Dedifferentiated amniotic fluid mesenchymal stem cell (primary cell): ENCODE data around the gene KPNB1.

Experiments
- DNase-seq: peaks from one replicate; pipeline ENCODE4 v3.0.0-alpha.2; 2016; ENCODE audit errors: extremely low spot score

Gene KPNB1

DNA sequence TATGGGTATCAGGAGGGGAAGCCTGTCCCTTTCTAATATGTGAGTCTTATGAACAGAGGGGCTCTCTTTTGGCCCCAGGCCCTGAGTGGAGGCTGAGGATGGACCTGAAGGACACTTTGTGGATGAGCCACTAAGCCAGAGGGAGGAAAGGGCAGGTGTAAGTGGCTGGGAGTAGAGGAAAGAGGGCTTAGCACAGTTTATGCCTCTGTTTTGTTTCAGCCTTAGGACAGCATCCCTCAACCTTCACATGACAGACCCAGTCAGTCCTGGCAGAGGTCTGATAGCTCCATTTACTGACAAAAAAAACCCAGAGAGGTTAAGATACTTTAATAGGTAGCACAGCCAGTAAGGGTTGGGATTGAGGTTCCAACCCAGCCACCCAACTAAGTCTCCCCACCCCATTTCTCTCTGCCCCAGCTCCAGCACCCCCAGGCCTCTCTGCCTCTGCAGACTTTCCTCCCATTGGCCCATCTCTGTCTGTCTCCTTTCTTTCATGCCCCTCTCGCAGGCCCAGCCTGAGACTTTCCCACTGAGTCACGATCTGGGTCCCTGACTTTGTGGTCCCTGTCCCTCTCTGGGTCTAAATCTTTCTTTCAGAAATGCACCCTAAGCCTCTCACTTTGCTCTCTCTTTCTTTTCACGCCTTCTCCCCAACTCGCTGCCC, 78.6 kb downstream of the KPNB1 start:
- DNase-seq = no peak

DNA sequence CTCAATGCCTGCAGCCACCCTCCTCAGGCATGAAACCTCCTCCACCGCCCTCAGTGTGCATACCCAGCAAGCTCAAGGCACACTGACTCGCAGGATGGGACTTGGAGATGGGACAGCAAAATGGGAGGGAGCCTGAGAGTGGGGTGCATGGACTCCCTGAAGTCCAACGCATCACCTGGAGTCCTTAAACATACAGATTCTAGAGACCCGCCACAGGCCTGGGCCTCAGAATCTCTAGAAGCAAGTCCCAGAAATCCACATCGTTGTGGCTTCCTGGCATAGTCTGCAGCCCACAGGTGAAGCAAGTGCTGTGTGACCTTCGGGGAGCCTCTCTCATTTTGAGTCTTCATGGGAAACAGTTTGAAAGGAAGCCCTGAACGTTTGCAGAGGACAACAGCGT, 79.8 kb downstream of the KPNB1 start:
- no peak for DNase-seq

DNA sequence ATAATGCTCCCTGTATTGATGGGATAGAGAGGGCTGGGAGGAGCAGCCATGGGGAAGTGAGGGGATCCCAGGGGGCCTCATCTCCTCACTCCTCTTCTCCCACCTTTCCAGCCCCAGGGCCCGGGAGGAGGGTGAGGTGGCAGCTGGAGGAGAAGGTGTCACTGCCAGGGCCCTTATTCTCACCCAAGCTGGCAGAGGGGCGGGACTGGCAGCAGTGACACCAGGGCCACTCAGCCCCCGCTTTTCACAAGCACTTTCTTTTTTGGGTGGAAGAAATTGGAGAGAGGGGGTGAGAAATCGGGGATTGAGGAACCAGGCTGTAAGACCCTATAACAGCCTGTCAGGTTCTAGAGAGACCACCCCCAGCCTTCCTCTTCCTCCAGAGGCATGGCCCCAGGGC, 81.0 kb downstream of the KPNB1 start:
- no peak for DNase-seq

DNA sequence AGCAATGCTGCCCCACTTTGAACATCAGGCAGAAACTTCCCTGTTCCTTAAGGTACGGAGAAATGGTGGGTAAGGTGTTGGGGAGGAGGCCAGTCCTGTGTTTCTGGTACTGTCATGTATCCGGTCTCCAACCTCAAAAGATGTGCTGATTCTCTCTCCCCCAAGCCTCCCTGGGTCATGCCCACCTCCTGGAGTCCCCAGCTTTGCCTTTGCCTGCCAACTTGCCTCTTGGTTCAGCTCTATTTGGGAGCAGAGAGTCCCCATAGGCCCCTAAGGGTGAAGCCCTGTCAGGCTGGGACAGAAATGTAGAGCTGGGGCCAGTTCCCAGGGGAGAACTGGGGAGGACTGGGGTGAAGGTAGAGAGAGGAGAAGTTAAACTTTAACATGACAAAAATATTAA, 81.7 kb downstream of the KPNB1 start:
- no peak for DNase-seq

DNA sequence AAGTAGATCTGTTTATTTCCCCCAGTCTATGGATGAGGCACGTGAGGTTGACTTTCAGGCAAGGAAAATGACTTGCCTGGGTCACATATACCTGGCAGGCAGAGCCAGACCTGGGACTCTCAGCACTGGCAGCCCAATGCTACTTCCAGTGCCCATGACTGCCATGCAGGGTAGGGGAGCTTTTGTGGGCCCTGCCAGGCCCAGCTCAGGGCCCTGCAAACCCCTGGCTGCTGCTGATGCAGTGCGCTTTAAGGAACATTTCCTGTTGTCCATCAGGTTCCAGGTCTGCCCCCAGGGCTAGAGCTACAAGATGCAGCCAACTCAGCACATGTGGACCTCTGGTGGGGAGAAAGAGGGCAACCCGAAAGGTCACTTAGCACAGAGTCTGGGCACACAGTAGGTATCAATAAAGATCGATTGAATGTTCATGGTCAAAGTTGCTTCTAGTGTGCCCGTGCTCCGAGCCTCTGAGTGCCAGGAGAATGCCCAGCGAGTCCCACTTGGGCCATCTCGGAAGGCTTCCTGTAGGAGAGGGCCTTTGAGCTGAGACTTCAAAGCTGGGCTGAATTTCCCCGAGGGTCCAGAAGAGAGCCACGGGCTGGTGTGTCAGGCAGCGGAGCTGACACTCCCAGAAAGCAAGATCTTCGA, 82.8 kb downstream of the KPNB1 start:
- no peak for DNase-seq

DNA sequence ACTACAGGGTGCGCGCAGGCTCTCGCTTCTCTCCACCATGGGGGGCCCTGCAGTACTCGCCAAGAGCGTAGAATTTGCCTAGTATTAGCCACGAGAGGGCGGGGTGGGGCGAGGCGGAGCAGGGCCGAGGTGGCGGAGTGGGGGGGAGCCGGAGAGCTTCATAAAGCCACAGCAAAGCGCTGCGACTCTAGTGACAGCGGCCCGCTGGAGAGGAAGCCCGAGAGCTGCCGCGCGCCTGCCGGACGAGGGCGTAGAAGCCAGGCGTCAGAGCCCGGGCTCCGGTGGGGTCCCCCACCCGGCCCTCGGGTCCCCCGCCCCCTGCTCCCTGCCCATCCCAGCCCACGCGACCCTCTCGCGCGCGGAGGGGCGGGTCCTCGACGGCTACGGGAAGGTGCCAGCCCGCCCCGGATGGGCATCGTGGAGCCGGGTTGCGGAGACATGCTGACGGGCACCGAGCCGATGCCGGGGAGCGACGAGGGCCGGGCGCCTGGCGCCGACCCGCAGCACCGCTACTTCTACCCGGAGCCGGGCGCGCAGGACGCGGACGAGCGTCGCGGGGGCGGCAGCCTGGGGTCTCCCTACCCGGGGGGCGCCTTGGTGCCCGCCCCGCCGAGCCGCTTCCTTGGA, 83.4 kb downstream of the KPNB1 start, which contains the start of gene TBX21:
TBX21 (plus strand) TSS at position 190 of the 627 bp plus-strand sequence; CDS start at position 409, 219 bp downstream.
- no peak for DNase-seq

DNA sequence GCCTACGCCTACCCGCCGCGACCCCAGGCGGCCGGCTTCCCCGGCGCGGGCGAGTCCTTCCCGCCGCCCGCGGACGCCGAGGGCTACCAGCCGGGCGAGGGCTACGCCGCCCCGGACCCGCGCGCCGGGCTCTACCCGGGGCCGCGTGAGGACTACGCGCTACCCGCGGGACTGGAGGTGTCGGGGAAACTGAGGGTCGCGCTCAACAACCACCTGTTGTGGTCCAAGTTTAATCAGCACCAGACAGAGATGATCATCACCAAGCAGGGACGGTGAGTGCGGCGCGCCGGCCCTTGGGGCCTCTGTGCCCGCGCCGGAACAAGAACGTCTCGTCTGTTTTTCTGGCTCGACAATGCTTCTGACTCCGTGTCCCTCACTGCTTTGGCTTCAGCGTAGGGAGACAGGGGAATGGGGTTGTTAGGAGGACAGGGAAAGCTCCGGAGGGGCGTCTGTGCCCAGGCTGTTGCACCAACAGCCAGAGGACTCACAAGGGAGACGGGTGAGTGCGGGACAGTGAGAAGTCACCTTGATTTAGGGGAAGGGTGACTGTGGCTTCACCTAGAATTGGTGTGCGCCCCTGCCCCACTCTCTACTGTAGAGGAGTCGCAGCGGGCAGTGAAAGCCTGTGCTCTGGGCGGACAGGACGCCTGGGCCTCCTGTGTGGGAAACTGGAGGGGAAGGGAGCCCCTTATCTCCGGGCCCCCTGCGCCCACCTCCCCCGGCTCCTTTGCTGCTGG, 84.1 kb downstream of the KPNB1 start:
- no peak for DNase-seq

DNA sequence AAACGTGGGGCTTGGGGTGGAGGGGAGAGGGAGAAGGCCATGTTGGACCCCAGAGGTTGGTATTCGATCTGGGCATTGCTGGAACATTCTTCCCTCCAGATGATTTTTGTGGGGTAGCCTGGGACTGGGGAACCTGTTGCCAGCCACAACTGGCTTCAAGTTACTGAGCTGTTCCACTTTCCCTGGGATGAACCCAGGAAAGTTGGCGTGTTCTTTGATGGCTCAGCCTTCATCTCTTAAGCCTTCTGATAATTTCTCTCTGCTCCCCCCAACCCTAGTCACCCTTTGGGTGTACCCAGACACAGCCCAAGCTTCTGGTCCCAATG, 85.4 kb downstream of the KPNB1 start:
- no peak for DNase-seq
